Stimulated activated naive CD4-positive, alpha-beta T cell treated with Interleukin-2 at 50 U/mL for 16 hours (primary cell): ENCODE data around the gene PLIN5.

Experiments used
- DNase-seq: peaks from one replicate; lab custom pipeline; 2025; lab: John Stamatoyannopoulos, UW

The PLIN5 gene

GRCh38 chr19:4534836-4535658 lies at the start of gene PLIN5:
Gene PLIN5 (minus strand): TSS chr19:4535224. CDS start chr19:4534074, 1,150 bp downstream.
- no peak for DNase-seq

GRCh38 chr19:4583961-4584669 lies 49.1 kb upstream of the PLIN5 start:
- no peak for DNase-seq

- no peak for DNase-seq
Observed at GRCh38 chr19:4582980-4583842, 48.2 kb upstream of the PLIN5 start.

GRCh38 chr19:4581666-4582553 lies 46.9 kb upstream of the PLIN5 start:
- no peak for DNase-seq

GRCh38 chr19:4580961-4581665 lies 46.1 kb upstream of the PLIN5 start:
- no peak for DNase-seq

GRCh38 chr19:4580021-4580901 lies 45.2 kb upstream of the PLIN5 start:
- no peak for DNase-seq

- no peak for DNase-seq
Observed at GRCh38 chr19:4579389-4579788, 44.4 kb upstream of the PLIN5 start.

- no peak for DNase-seq
Observed at GRCh38 chr19:4578552-4579248, 43.7 kb upstream of the PLIN5 start.

GRCh38 chr19:4577020-4577782 lies 42.2 kb upstream of the PLIN5 start:
- no peak for DNase-seq

GRCh38 chr19:4576016-4576933 lies 41.3 kb upstream of the PLIN5 start:
- DNase-seq: peak; percentile 61

GRCh38 chr19:4575267-4576015 lies 40.4 kb upstream of the PLIN5 start:
- DNase-seq: no peak

- DNase-seq: no peak
Observed at GRCh38 chr19:4573682-4574081, 38.7 kb upstream of the PLIN5 start.

- DNase-seq: no peak
Observed at GRCh38 chr19:4571305-4571917, 36.4 kb upstream of the PLIN5 start.

- no peak for DNase-seq
Observed at GRCh38 chr19:4570916-4571304, 35.9 kb upstream of the PLIN5 start.

GRCh38 chr19:4570402-4570801 lies 35.4 kb upstream of the PLIN5 start:
- DNase-seq: no peak

GRCh38 chr19:4568886-4569285 lies 33.9 kb upstream of the PLIN5 start:
- DNase-seq: no peak
